DMS53 (cell line): ENCODE results near the gene CRACR2B.

Source experiments
- DNase-seq: peaks from one replicate; lab custom pipeline; 2025; lab: John Stamatoyannopoulos, UW

CRACR2B gene

GRCh38 chr11:827897-828192, at the start of gene CRACR2B:
TSS of gene CRACR2B (plus strand) at chr11:827919. CDS start at chr11:828608, 689 bp downstream.
- no peak for DNase-seq

- no peak for DNase-seq
Measured at GRCh38 chr11:778976-779954, 48.5 kb upstream of the CRACR2B start.

- DNase-seq = no peak
Measured at GRCh38 chr11:779955-780532, 47.7 kb upstream of the CRACR2B start.

DNA sequence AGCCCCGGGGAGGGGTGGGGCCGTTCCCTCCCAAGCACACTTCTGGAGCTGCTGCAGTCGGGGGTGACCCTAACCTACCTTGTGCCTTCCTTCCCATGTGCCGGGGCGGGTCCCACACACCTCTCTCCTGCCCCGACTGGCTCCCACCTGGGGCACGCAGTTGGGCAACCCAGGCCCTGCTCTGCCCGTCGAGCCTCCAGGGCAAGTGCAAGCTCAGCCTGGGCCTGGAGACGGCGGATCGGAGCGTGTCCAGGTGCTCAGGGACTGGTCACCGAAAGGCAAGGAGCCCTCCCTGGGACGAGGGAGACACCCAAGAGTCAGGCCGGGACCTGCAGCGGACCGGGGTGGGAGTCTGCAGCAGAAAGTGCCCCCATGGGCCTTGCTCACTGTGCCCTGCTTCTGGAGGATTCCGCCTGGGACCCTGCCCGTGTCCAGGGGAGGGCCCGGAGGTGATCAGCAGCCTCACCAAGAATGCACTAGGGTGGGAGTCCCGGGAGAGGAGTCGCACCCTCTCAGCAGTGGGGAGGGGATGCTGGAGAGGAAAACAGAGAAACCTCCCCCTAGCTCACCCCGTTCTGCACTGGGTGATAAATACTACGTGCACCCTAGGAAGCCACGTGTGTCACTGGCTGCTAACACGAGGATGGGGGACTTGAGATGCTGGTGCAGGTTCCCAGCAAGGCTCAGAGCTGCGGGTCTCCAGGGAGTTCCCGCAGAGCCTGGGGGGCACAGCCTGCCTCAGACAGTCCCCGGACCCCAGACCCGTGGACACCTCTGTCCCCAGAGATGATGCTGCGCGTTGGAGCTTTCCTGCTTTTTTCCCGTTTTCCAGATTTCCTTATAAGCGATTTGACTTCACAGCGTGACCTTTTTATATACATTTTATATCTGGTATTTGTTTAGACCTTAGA, 45.2 kb upstream of the CRACR2B start:
- DNase-seq = no peak

DNA sequence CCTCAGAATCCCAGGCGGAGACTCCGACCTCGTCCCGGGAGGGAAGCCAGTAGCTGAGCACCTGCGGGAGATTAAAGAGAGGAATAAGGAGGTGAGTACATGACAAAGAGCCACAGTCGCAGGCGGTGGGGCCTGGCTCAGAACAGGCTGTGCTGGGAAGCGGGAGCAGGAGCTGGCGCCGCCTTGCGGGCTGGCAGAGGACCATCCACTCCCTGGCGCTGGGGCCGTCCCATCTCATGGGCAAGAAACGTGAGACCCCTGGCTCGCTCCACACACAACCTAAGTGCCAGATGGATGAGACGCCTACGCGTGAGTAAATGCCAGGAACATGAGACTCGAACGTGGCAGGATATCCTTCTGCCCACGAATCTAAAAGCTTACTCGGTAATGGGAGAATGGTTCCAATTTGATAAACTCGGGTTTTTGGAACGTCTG, 44.1 kb upstream of the CRACR2B start:
- DNase-seq = no peak

DNA sequence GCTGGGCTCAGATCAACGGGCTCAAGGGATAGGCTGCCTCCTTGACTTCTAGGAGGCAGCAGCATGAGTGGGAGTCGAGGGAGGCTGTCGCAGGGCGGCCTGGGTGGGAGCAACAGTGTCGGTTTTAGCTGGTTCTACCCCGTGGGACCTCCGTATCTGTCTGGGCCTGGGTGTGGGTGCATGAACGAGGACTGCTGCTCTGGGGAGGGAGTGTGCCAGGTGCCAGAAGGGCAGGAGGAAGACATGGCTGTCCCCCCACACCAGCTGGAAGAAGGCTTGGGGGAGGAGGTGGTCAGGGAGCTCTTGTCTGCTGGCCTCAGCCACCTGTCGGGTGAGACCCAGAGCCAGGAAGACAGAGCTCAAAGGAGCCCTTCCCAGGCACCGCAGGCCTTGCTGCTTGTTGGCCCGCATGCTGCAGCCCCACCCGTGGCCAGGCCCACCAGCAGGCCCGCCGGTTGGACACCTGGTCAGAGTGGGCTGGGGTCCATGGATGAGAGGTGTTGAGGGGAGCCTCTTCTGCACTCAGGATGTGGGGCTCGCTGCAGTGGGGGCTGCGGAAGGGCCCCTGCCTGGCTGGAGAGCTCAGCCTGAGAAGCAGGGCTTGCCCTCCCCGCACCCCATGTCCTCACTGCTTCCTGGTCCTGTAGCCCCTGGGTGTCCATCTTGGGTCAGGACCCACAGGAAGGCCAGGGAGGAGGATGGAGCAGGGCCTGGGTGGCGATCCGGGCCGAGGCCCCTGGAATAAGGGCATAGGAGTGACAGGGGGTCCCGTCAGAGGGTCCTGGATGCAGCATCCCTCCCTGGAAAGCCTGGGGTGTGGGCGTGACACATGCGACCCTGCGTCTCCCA, 41.3 kb upstream of the CRACR2B start:
- no peak for DNase-seq

DNA sequence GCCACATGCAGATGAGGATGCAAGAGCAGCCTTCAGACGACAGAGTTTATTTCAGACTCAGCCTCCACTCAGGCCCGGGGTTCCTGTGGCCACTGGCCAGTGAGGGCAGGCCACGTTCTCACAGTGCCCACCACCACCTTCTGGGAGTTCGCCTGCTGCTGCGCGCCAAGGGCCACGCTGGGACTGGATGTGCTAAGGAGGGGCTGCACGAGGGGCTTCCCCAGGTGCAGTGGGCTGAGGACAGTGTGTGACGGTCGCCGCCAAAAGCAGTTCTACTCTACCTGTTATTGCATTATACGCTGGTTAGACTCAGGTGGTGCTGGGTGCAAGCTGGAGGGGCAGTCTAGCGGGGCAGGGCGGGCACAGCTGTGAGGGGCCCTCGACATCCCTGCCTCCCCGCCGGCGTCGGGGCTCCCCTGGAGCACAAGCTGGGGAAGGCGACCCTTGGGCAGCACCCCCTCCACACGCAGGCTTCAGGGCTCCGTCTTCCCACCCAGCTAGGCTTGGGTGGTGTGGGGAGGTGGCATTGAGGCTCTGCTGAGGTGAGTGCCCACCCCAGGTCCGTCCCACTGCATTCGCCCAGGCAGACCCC, 40.5 kb upstream of the CRACR2B start:
- DNase-seq = no peak

GRCh38 chr11:788009-788640, 39.6 kb upstream of the CRACR2B start:
- DNase-seq = no peak

- peak; percentile 54 for DNase-seq
Measured at GRCh38 chr11:788953-789940, 38.5 kb upstream of the CRACR2B start.

DNA sequence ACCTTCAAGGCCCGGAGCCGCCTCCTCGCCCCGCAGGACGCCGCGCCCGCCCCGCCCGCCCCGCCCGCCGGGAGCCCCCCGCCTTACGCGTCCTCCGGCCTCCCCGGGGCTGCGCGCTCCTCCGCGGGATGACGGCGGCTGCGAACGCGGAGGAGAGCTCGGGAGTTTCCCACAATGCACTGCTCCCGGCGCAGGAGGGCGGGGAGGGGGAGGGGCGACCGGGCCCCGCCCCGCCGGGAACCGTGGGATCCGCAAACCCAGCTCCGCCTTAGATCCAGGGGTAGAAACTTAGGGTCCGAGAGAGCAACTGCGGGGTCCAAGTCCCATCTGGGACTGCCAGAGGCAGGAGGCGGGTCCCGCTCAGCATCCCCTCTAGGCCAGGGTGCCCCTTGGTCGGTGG, 37.8 kb upstream of the CRACR2B start, which contains the start of gene CEND1:
Gene CEND1, minus strand, starts transcription at position 148 of the 400 bp plus-strand sequence. CDS start 1,514 bp downstream, outside the sequence.
- DNase-seq = peak; percentile 79

DNA sequence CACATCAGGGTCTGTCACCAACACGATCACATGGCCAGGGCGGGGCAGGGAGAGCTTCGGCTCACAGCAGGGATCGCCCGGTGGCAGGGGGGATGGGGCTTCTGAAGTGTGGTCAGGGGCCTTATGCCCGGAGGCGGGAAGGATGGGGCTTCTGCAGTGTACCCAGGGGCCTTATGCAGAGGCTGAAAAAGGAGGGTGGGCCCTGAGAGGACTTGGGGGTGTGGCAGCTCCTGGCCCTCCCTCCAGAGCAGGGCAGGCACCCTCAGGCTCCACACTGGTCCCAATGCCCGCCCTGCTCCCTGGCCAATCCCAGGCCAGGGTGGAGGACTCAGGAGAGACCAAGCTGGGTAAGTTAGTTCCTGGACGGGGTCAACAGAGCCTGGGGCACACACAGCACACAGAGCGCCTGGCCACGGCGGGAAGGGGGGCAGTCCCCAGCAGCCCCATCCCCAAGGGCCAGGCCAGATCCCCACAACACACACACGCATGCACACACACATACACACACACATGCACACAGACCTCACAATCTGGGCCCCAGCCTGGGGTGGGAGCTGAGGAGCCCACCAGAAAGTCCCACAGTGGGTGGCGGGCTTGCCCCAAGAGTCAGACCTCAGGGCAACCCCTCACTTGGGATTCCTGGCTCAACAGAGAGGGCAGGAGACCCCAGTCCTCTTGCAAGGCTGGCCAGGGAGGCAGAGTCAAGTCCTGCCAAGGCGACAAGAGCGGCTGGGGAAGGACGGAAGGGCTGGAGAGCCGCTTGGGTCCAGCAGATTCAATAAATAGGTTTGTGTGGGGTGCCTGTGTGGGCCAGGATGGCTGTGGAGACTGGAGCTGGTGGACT, 36.8 kb upstream of the CRACR2B start:
- DNase-seq = no peak

DNA sequence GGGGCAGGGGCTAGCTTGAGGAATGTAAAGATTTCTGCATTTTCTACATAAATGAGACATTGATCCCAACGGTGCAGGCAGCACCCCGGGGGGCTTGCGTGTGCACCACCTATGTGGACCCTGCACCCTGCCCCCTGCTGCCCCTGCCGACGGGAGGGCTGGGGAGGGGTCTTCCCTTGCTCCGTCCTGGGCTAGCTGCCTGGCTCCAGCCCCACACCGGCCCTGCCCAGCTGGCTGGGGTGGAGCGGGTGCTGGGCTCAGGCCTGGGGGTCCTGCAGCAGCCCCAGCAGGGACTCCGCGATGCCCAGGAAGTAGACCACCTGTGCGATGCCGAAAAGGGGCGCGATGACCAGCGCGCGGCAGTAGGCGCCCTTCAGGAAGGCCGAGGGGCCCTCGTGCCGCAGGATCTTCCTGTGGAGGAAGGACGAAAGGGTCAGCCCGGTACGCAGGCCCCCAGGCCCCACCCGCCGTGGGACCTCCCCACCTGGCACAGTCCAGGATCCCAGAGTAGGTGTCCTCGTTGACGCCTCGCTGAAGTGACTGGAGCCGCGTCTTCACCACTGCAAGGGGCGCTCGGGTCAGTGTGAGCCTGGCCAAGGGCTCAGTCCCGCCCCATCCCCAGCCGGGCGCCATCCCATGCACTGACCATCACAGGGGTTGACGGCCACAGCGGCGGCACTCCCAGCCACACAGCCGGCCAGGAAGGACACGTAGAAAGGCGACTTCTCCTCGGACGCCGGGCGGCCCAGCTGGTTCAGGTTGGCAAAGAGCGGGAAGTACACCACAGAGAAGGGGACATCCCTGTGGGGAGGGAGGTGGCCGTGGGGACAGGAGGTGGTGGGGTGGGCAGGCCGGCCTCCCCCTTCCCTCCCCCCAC, 35.8 kb upstream of the CRACR2B start:
- DNase-seq = no peak

- DNase-seq = no peak
Measured at GRCh38 chr11:792535-792821, 35.2 kb upstream of the CRACR2B start.

DNA sequence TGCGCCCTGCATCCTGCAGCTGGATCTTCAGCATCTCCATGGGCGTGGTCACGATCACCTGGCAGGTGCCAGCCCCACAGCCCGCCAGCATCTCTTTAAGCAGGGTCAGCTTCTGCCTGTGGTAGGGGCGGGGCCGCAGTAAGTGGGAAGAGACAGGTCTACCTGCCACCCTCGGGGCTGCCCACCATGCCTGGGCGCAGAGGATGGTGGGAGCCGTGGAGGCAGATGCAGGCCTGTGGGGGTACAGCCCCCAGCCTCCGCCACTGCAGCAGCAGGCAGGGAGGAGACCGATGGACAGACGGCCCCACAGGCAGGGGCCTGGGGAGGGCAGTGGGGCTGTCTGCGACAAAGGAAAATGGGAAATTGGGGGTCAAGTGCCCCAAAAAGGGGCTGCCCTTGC, 34.8 kb upstream of the CRACR2B start:
- no peak for DNase-seq

DNA sequence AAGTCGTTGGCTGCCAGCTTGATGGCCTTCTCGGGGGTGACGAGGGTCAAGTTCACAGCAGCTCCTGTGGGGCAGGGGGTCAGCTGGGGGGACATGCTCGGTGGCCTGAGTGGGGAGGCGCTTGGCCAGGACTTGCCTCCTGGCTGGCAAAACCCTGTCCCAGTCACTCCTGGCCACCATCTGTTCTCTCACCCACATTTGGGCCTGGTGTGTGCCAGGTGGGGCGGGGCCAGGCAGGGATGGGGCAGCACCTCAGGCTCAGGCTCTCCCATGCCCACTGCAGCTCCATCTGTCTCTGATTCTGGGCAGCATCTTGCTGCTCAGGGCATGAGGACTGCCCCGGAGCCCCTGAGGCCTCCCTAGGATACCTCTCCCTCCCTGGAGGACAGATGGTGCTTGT, 34.2 kb upstream of the CRACR2B start:
- no peak for DNase-seq

DNA sequence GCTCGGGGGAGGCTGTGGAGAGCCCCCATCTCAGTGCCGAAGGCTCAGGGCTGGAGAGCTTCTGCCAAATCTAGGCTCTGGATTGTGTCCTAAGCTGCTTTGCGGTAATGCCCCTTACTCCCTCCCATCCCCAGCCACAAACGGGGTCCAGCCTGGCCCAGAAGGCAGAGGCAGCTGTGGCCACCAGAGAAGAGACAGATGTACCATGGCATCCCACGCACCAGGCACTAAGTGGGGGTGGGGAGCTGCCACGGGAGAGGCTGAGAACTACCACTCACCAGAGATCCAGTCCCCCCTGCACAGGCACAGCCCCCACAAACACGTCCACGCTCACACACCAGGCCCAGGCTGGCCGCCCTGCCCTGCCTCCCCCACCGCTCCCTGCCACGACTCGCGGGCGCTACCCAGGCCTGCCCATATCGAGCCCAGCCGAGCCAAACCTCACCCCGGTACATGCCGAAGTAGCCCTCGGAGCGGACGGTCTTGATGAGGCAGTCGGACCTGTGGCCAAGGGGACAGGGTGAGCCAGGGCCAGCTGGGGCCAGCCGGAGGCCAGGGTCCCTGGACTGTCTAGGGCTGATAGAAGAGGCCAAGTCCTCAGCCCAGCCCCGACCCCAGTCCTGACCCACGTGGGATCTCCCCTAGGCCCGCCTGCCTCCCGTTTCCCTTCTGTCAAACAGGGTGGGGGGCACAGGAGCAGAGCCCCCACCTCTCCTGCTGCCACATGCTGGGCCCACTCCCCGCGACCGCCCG, 33.5 kb upstream of the CRACR2B start:
- no peak for DNase-seq
